GM19468 (cell line): Measurements from ENCODE around the gene PLEKHM3.
"Not testable (repeated sequence)": the region's sequence is repeated elsewhere in the genome, so short reads cannot be mapped to it uniquely, and the experiment has no call there.

ENCODE experiments used
- ATAC-seq: cut with Tn5 transposase; IDR thresholded peaks from one replicate; pipeline ENCODE4 v1.9.1; 2021; ENCODE audit warnings: mild to moderate bottlenecking, moderate library complexity, moderate number of reproducible peaks; ENCODE audit not compliant: unreplicated experiment; ENCODE audit errors: extremely low read depth

PLEKHM3 gene

GRCh38 chr2:207930747-207931146, 94.6 kb downstream of the PLEKHM3 start:
- no peak for ATAC-seq

- ATAC-seq = no peak
Measured at GRCh38 chr2:207929923-207930322, 95.4 kb downstream of the PLEKHM3 start.

- no peak for ATAC-seq
Measured at GRCh38 chr2:207928079-207928478, 97.2 kb downstream of the PLEKHM3 start.

- no peak for ATAC-seq
Measured at GRCh38 chr2:207926989-207927300, 98.4 kb downstream of the PLEKHM3 start.

- no peak for ATAC-seq
Measured at GRCh38 chr2:207926133-207926988, 99.0 kb downstream of the PLEKHM3 start.

- no peak for ATAC-seq
Measured at GRCh38 chr2:207925601-207926000, 99.7 kb downstream of the PLEKHM3 start.

GRCh38 chr2:207921606-207922005, 103.7 kb downstream of the PLEKHM3 start:
- no peak for ATAC-seq

DNA sequence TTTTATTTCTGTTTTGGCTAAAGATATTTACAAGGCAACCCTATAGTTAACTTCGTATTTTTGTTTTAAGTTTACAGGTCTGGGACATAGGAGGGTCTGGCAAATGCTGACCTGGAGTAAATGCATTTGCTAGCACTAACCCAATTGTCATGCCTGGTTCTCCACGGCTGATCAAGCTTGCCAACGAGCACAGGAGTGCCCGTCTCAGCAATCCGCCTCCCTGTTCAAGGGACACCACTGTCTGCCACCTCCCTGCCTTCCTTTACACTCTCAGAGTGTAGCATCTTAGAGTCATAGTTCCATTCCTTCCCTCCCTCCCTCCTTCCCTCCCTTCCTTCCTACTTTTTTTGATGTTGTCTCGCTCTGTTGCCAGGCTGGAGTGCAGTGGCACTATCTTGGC, 104.6 kb downstream of the PLEKHM3 start:
- ATAC-seq = no peak

DNA sequence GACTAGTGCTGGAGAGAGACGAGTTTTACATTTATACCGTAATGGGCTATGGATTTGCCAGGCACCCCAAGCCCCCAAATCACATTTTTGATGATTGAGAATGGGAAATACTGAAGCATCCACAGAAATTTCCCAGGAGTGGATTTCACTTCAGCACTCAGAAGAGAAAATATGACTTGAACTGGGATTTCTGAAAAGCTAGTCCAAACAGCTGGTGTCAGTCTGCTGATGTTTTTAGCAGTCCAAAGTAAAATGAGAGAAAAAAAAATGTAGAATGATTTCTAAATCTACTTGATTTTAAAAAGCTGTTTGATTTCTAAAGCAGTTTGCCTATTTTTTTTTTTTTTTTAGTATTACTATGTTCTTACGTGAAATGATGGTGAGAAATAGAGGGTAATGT, 105.0 kb downstream of the PLEKHM3 start:
- no peak for ATAC-seq

DNA sequence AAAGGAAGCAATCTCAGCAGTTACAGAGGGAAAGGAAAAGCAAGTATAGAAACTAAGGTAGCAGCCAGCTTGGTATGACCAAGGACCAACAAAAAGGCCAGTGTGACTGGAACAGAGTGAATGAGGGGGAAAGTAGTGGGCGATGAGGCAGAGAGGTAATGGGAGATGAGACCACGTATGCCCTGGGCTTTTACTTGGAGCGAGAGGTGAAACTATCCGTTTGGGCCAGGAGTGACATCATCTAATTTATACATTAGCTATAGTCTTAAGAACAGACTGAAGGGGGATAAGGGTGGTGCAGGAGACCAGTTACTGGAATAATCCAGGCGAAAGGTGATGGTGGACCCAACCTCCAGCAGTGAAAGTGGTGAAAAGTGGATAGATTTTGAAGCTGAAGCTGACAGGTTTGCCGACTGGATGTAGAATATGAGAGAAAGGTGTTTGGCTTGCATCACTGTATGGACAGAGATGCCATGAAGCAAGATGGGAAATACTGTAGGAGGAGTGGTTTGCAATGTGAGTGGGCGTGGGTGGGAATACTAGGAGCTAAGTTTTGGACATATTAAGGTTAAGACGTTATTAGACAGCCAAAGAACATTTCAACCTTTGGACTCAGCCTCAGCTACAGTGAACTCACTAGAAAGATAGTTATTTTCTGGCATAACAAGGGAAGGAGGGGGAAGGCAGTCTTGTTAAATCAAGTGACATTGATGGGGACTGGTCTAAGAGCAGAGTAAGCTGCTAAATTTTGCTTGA, 106.0 kb downstream of the PLEKHM3 start:
- no peak for ATAC-seq

DNA sequence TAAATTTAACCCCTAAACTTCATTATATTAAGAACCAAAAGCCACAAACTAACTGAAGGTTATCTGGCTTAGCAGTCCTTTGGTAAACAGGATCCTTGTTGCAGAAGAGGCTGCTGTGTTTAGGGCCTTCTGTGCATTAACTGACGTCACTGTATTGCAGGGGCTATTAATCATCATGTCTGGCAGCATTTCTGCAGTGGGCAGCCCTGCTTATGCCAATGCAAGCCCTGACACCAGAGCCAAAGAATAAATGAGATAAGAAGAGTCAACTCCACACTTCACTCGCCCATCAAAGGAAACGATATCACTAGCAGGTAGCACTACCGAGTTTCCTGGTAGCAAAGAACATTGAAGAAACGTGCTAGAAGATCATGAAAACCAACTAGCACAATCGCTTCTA, 110.6 kb downstream of the PLEKHM3 start:
- ATAC-seq = no peak

- no peak for ATAC-seq
Measured at GRCh38 chr2:207913772-207914358, 111.5 kb downstream of the PLEKHM3 start.

GRCh38 chr2:207911856-207912255, 113.5 kb downstream of the PLEKHM3 start:
- no peak for ATAC-seq

DNA sequence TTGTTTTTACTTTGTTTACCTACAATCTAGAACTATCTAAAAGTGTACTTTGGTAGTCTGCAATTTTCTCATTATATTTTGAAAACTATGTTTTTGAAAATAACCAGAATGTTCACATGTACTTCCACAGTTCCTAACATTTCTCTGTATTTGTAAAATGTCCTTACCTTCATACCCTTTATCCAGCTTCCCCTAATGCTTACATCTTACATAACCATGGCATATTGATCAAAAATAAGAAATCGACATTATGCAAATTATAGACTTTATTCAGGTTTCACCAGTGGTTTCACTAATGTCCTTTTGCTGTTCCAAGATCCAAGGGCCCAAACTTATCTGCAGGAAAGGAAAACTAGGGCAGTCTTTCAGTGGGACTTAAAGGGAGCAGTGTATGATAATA, 114.1 kb downstream of the PLEKHM3 start:
- ATAC-seq = no peak

- ATAC-seq = not testable (repeated sequence)
Measured at GRCh38 chr2:207906495-207906894, 118.8 kb downstream of the PLEKHM3 start.

DNA sequence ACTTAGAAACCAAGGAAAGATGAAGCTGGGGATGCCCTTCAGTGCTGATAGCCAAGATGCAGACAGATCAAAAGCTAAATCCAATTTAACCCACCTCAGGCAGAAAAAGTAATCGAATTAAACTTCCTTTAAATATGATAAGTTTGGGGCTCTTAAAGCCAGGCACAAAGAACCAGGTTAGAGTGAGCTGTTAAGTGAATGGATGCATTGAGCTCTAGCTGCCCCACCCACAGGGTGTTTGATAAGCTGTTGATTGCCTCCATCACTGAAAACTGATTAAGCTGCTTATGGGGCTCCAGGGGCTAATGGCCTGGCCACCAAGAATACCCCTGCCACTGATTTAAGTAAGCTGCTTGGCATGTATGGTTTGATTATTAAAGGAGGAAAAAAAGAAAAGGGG, 119.8 kb downstream of the PLEKHM3 start:
- no peak for ATAC-seq

- no peak for ATAC-seq
Measured at GRCh38 chr2:207903236-207903635, 122.1 kb downstream of the PLEKHM3 start.

GRCh38 chr2:207902821-207903220, 122.5 kb downstream of the PLEKHM3 start:
- no peak for ATAC-seq

GRCh38 chr2:207901829-207902228, 123.5 kb downstream of the PLEKHM3 start:
- no peak for ATAC-seq

GRCh38 chr2:207901401-207901800, 123.9 kb downstream of the PLEKHM3 start:
- no peak for ATAC-seq

GRCh38 chr2:207898354-207898695, 127.0 kb downstream of the PLEKHM3 start:
- no peak for ATAC-seq
